ENCODE data around the gene DNTTIP2.

Gene DNTTIP2

DNA sequence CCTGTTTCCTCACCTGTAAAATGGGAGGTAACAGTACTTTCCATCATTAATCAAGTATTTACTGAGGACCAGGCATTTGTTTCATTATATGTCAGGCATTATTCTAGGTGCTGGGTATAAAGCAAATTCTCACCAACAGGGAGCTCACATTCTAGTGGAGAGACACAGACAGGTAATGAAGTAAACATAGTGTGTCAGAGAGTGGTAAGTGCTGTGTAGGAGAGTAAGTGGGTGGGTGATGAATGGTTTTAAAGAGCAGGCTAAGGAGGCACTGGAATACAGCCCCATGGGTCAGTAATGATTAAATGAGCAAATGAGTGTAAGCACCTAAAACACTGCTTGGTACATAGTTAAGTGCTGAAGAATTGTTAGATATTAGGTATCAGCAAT is 60.4 kb downstream of the DNTTIP2 start:
- no peak for TF ChIP-seq CTCF (IDR thresholded peaks at IDR 0.05)

DNA sequence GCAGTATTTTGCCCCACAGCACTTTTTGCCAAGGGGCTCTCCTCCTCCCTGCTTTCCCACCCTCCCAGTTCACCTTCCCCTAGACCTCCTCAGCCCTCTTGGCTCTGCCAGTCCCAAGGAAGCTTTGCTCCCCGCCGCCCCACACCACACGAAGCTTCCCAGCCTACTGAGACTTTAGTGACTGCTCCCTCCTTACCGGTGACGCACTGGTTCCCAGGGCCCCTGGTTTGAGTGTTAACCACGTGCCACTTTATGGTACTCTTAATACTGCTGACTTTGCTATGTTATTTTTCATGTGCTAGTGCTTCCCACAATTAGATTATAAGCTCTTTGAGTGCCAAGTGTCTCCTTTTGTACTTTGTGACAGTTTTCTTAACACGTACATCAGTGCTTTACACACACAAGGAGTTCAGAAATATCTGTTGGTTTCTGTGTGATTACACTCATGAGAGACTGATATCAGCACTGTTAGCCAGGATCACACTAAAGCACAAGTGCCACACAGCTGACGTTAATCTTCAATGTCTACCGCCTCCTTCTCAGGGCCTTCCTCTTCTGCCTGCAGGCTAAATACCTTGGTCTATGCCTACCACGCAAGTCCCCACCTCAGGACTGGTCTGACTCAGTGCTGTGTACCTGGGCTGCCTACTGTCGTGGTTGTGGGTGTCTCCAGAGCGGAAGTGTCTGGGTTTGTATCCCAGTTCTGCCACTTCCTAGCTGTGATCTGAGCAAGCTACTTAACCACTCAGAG is 61.0 kb downstream of the DNTTIP2 start:
- no peak for TF ChIP-seq CTCF (IDR thresholded peaks at IDR 0.05)

DNA sequence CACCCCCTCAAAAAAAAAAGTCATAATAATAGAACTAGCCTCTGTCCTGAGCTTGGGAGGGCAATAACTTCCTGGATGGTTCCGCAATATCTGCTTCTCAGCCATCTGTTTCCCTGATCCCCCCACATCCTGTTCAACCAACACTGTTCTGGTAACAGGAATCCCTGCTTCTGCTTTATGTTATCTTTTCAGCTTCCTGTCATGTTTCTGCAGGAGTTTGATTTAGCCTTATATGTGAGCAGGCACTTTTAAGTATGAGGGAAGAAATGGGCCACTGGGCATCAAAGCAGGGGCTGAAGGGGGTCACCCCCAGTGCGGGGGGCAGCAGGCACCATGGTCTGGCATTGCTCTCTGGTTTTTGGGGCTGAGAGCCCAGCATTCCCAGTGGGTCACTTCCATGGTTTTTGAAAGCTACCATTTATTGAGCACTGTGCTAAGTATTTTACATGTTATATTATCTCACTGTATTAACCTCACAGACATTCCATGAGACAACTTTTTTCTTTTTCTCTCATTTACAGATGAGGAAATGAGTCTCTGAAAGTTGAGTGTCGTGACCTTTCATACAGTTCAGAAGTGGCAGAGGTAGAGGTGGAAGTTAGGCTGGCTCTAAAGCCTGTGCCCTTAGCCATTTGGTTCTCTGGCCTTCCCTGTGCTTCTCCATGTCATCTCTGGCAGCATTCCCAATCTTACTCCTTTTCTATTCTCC is 61.9 kb downstream of the DNTTIP2 start:
- TF ChIP-seq CTCF (IDR thresholded peaks at IDR 0.05) = no peak
